AG08395 (cell line): Measurements from ENCODE around the gene RNF38.
"Not testable (repeated sequence)": the region's sequence is repeated elsewhere in the genome, so short reads cannot be mapped to it uniquely, and the experiment has no call there.

ENCODE experiments used
- DNase-seq: peaks from one replicate; pipeline ENCODE4 v3.0.0; 2012; ENCODE audit warnings: mixed read lengths, low spot score

Gene RNF38

GRCh38 chr9:36399980-36400331 lies at the start of gene RNF38:
RNF38 (minus strand) TSS chr9:36400269; CDS start chr9:36400108, 161 bp downstream.
- DNase-seq = no peak

DNA sequence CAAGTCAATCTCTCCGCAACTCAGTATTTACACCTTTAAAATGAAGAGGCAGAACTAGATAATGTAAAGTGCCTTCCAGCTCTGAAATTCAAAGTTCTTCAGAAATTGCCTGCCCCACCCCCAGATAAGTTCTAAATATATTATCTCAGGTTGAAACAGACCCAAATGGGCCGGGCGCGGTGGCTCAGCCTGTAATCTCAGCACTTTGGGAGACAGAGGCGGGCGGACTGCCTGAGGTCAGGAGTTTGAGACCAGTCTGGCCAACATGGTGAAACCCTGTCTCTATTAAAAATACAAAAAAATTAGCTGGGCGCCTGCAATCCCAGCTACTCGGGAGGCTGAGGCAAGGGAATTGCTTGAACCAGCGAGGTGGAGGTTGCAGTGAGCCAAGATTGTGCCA lies 48.5 kb upstream of the RNF38 start:
- DNase-seq = not testable (repeated sequence)

- DNase-seq = no peak
Observed at GRCh38 chr9:36448017-36448416, 47.9 kb upstream of the RNF38 start.

DNA sequence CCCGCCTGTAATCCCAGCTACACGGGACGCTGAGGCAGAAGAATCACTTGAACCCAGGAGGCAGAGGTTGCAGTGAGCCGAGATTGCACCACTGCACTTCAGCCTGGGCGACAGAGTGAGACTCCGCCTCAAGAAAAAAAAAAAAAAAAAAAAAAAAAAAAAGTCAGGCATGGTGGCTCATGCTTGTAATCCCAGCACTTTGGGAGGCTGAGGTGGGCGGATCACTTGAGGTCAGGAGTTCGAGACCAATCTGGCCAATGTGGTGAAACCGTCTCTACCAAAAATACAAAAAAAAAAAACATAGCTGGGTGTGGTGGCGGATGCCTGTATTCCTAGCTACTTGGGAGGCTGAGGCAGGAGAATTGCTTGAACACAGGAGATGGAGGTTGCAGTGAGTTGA lies 46.6 kb upstream of the RNF38 start:
- DNase-seq = not testable (repeated sequence)

GRCh38 chr9:36445800-36446361 lies 45.8 kb upstream of the RNF38 start:
- DNase-seq = no peak

- DNase-seq = no peak
Observed at GRCh38 chr9:36444203-36444602, 44.1 kb upstream of the RNF38 start.

DNA sequence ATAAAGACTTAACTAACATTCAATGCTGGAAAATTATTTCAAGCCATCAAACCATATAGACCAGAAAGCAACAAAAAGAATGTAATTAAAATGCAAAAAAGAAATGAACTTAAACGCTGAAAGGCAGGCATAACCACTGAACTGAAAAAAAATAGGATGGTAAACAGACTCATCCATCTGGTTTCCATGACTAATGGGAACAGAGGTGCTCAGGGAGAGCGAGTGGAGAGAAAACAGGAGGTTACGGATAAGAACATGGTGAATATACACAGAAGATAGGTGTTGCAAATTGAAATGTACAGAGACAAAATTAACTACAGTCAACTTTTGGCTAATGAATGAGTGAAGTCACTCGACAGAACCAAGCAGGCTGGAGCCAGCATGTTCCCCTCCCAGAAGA lies 43.5 kb upstream of the RNF38 start:
- peak; percentile 58 for DNase-seq

- no peak for DNase-seq
Observed at GRCh38 chr9:36442710-36443109, 42.6 kb upstream of the RNF38 start.

GRCh38 chr9:36441966-36442365 lies 41.9 kb upstream of the RNF38 start:
- no peak for DNase-seq

DNA sequence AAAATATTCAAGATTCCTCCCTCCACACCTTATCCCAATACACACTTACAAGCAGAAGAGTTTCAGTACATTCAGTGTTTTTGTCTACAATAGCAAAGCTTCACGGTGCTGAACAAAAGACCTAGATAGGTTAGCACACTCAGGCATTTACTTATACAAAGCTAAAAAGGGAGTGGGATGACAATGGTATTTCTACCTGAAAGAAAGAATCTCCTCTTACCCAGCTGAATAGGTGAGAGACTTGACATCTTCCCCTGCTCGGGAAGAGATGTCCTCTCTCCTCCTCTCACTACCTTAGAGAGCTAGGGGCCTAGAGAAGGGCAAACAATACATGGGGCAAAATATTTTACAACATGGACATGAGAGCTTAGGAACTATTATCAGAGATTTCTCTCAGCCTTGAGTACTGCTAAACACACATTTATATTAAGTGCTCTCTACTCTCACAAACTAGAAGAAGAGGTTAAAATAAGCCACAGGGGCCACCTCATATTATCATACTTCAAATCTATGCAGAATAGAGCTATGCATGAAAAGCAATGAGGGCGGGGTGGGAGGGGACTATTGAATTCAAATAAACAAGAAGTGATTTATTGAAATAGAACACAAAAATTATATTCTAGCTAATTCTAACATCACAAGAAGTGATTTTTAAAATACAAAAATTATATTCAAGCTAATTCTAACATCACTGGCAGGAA lies 38.6 kb upstream of the RNF38 start:
- DNase-seq = no peak

GRCh38 chr9:36437790-36438189 lies 37.7 kb upstream of the RNF38 start:
- no peak for DNase-seq

DNA sequence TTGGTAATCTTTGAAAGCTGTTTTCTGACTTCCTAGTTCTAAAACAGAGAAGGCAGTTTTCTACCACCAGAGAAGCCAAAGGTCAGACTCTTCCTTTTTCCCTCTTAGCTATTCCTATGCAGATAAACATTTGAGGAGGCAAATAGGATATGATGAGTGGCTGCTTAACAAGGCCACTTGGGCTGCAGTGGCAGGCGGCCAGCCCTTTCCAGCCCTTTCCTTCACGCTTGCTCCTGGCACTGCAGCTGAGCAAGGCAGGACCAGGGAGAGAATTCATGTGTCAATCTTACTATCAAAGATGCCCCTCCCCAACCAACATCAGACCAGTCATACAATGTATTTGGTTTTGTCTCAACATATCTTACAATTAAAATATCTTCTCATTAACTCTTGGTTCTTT lies 36.8 kb upstream of the RNF38 start:
- peak; percentile 4 for DNase-seq

- DNase-seq = no peak
Observed at GRCh38 chr9:36433386-36433785, 33.3 kb upstream of the RNF38 start.

- no peak for DNase-seq
Observed at GRCh38 chr9:36431078-36431477, 31.0 kb upstream of the RNF38 start.

GRCh38 chr9:36426945-36427344 lies 26.9 kb upstream of the RNF38 start:
- DNase-seq = no peak

DNA sequence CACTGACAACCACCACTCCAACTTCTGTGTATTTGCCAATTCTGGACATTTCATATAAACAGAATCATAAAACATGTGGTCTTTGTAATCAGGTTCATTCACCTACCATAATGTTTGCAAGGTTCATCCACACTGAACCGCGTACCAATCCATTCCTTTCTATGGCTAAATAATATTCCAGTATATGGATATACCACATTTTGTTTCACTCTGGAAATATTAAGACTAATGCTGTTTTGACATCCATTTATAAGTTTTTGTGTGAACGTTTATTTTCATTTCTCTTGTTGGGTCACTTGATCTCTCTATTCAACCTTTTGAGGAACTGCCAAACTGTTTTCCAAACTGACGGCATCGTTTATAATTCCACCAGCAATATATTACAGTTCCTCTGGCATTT lies 26.3 kb upstream of the RNF38 start:
- DNase-seq = no peak

GRCh38 chr9:36424289-36425055 lies 24.4 kb upstream of the RNF38 start:
- no peak for DNase-seq

DNA sequence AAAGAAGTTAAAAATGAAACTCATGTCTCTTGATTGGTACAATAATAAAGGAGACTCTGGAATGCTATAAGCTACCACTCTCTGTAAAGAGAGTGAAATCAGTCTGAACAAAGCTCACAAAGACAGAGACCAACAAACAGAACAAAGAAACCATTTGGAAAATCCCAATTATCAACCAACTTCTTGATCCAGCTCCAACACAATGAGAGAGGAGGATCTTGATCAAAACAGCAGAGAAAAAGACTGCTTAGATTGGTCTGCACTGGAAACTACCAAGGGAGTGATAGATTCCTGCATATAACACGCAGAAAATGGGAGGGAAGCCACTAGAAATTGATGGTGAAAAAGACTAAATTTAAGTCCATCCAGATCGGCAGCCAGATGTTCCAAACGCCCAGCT lies 23.1 kb upstream of the RNF38 start:
- DNase-seq = no peak

- DNase-seq = no peak
Observed at GRCh38 chr9:36416890-36417289, 16.8 kb upstream of the RNF38 start.

GRCh38 chr9:36415822-36416525 lies 15.9 kb upstream of the RNF38 start:
- DNase-seq = no peak

GRCh38 chr9:36411410-36411809 lies 11.3 kb upstream of the RNF38 start:
- DNase-seq = not testable (repeated sequence)

DNA sequence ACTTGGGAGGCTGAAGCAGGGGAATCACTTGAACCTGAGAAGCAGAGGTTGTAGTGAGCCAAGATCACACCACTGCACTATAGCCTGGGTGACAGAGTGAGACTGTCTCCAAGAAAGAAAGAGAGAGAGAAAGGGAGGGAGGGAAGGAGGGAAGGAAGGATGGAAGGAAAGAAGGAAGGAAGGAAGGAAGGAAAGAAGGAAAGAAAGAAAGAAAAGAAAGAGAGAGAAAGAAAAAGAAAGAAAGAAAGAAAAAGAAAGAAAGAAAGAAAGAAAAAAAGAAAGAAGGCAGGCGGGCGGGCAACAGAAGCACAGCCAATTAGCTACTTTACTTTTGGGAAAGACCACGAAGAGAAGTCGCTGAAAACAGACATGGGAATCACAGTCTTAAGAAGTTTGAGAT lies 9.0 kb upstream of the RNF38 start:
- not testable (repeated sequence) for DNase-seq
